ENCODE data around the gene CSTB. TPM values are rescaled to one million over a fixed set of nuclear protein-coding genes. Genes with fewer than 3 reads are reported as not detected.
A peak's percentile ranks its signal among the peaks of the same experiment; 100 is the strongest.

CSTB gene
- total and polyA plus RNA-seq, 2 experiments from 2014 or later: 24.1 to 120 TPM

DNA sequence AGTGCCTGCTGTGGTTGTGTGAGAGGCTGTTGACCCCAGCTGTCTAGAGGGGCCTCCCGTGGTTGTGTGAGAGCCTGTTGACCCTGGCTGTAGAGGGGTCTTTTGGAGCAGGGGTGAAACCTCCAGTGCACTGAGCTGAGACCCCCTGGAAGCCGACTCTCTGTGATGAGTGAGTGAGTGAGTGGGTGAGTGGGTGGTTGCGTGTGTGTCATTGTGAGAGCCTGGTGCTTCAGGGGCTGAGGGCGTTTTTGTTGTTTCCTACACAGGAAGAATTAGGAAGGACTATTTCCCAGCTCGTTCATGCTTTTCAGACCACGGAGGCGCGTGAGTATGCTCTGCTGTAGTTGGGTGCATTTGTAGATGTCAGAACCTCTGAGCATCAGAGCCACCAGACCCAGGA is 16.3 kb upstream of the CSTB start:
- Histone ChIP-seq H4K20me1 (ENCODE audit: insufficient read depth, poor library complexity, severe bottlenecking) (no peaks in the 10 kb centered on the region), H3K79me2 (peaks cover 32% of the 10 kb centered on the region), H3K4me1 (ENCODE audit: insufficient read depth) (peaks cover 5% of the 10 kb centered on the region), H3K36me3 (replicated peaks; ENCODE audit: insufficient read depth, low read depth) (no peaks in the 10 kb centered on the region), H3K9me2 (replicated peaks; ENCODE audit: insufficient read depth) (no peaks in the 10 kb centered on the region), H3K27ac (no peak overlapping the region), H2AFZ (no peak overlapping the region), H3K9me3 (ENCODE audit: low read depth) (no peaks in the 10 kb centered on the region), H3K27me3 (no peaks in the 10 kb centered on the region), H3K4me3 (no peak overlapping the region), H3K4me2 (no peak overlapping the region)
- no peak for TF ChIP-seq EZH2phosphoT487 (IDR thresholded peaks at IDR 0.05; ENCODE audit: low read depth, severe bottlenecking, unreplicated experiment)
- TF ChIP-seq EZH2 (IDR thresholded peaks at IDR 0.05; ENCODE audit: borderline replicate concordance): no peak
- TF ChIP-seq, protein P1, sequence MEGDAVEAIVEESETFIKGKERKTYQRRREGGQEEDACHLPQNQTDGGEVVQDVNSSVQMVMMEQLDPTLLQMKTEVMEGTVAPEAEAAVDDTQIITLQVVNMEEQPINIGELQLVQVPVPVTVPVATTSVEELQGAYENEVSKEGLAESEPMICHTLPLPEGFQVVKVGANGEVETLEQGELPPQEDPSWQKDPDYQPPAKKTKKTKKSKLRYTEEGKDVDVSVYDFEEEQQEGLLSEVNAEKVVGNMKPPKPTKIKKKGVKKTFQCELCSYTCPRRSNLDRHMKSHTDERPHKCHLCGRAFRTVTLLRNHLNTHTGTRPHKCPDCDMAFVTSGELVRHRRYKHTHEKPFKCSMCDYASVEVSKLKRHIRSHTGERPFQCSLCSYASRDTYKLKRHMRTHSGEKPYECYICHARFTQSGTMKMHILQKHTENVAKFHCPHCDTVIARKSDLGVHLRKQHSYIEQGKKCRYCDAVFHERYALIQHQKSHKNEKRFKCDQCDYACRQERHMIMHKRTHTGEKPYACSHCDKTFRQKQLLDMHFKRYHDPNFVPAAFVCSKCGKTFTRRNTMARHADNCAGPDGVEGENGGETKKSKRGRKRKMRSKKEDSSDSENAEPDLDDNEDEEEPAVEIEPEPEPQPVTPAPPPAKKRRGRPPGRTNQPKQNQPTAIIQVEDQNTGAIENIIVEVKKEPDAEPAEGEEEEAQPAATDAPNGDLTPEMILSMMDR (IDR thresholded peaks at IDR 0.05; ENCODE audit: poor library complexity): no peak
- 94% methylated on average over 8 of the region's 8 CpGs for WGBS (ENCODE audit: low lambda C conversion rate, missing lambda C conversion rate)
- no peak for DNase-seq (ENCODE audit: low spot score)

DNA sequence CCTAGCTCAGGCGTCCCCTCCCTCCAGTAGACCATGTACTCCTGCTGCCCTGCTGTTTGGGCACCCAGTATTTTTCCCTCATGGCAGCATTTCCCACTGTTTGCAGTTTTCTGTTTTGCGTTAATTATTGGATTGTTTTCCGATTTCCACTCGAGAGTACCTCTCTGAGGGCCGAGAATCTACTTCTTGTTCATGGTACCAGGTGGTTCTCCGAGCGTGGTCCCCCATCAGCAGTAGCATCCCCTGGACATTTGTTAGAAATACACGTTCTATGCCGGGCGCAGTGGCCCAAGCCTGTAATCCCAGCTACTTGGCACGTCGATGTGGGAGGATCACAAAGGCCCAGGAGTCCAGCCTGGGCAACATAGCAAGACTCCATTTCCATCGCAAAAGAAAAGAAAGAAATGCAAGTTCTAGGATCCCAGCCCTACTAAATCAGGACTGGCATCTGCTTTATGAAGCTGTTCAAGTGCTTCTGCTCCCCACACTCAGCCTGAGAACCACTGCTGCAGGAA is 14.0 kb upstream of the CSTB start:
- peak overlapping the region; percentile 81 for H3K4me3 ChIP-seq
- H3K9me2 ChIP-seq (replicated peaks; ENCODE audit: insufficient read depth): no peaks in the 10 kb centered on the region
- TF ChIP-seq, protein P1 (IDR thresholded peaks at IDR 0.05; ENCODE audit: poor library complexity): no peak
- TF ChIP-seq EZH2 (IDR thresholded peaks at IDR 0.05; ENCODE audit: borderline replicate concordance) (no peak), EZH2phosphoT487 (IDR thresholded peaks at IDR 0.05; ENCODE audit: low read depth, severe bottlenecking, unreplicated experiment) (no peak)
- H4K20me1 ChIP-seq (ENCODE audit: insufficient read depth, poor library complexity, severe bottlenecking): no peaks in the 10 kb centered on the region
- no peaks in the 10 kb centered on the region for H3K36me3 ChIP-seq (replicated peaks; ENCODE audit: insufficient read depth, low read depth)
- WGBS (ENCODE audit: low lambda C conversion rate, missing lambda C conversion rate): 26% methylated on average over 13 of the region's 13 CpGs
- peak overlapping the region; percentile 60 for H2AFZ ChIP-seq
- H3K27ac ChIP-seq: peak overlapping the region; percentile 80
- DNase-seq (ENCODE audit: low spot score): no peak
- H3K79me2 ChIP-seq: peaks cover 32% of the 10 kb centered on the region
- peaks cover 5% of the 10 kb centered on the region for H3K4me1 ChIP-seq (ENCODE audit: insufficient read depth)
- H3K27me3 ChIP-seq: no peaks in the 10 kb centered on the region
- no peaks in the 10 kb centered on the region for H3K9me3 ChIP-seq (ENCODE audit: low read depth)
- peak overlapping the region; percentile 99 for H3K4me2 ChIP-seq

DNA sequence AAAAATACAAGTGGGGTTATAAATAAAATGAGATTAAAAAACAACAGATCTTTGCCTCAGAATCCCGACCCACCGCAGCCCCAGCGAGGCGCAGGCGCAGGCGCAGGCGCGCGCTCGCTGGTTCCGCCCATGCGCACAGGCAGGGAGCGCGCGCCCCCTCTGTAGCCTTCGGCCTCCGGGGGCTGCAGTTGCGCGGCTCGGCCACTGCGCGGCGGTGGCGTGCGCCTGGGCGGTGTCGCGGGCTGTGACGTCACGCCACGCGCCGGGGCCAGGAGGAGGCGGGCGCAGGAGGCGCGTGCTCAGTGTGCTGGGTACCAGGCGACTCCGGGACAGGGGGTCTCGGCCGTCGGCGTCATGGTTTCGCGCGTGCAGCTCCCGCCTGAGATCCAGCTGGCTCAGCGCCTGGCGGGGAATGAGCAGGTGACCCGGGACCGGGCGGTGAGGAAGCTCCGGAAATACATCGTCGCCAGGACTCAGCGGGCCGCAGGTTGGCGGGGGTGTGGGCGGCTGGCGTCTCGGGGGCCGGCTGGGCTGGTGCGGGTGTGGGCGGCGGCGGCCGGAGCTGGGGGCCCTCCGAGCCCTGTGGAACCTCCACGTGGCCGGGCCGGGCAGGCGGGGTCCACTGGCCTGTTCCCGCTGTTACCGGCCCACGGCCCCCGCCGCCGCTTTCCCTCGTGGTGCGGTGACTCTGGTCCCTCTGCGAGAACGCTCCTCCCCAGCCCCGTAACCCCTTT is 13.3 kb upstream of the CSTB start, which contains the start of gene RRP1:
Gene RRP1 (plus strand): TSS at position 302 of the 734 bp plus-strand sequence. CDS start 53 bp downstream, at position 355.
- Histone ChIP-seq H3K79me2 (peaks cover 32% of the 10 kb centered on the region), H3K4me2 (peak within 1 kb of the TSS; percentile 99), H3K4me3 (peak within 1 kb of the TSS; percentile 81), H3K36me3 (replicated peaks; ENCODE audit: insufficient read depth, low read depth) (no peaks in the 10 kb centered on the region), H3K9me2 (replicated peaks; ENCODE audit: insufficient read depth) (no peaks in the 10 kb centered on the region), H3K27ac (peak within 1 kb of the TSS; percentile 85), H3K27me3 (no peaks in the 10 kb centered on the region), H3K4me1 (ENCODE audit: insufficient read depth) (peaks cover 5% of the 10 kb centered on the region), H3K9me3 (ENCODE audit: low read depth) (no peaks in the 10 kb centered on the region), H4K20me1 (ENCODE audit: insufficient read depth, poor library complexity, severe bottlenecking) (no peaks in the 10 kb centered on the region), H2AFZ (peak within 1 kb of the TSS; percentile 82)
- WGBS (ENCODE audit: low lambda C conversion rate, missing lambda C conversion rate): under 1% methylated on average over 62 of the region's 83 CpGs
- TF ChIP-seq, protein P1 (IDR thresholded peaks at IDR 0.05; ENCODE audit: poor library complexity): peak; percentile 82
- TF ChIP-seq EZH2phosphoT487 (IDR thresholded peaks at IDR 0.05; ENCODE audit: low read depth, severe bottlenecking, unreplicated experiment): no peak
- DNase-seq (ENCODE audit: low spot score): peak; percentile 95

Data from hepatocyte (in vitro differentiated cells).